A549 (cell line): Measurements from ENCODE around the gene RAX2. TPM values are rescaled to one million over a fixed set of nuclear protein-coding genes. Genes with fewer than 3 reads are reported as not detected.

Experiments used
- ATAC-seq, 2 experiments: fragments of 200-7000 bp in 1 of 2; fragments of >200 bp in 1 of 2; cut with Nextera tagmentation in 1 of 2; cut with Tn5 transposase in 1 of 2; 3 replicates each; pipeline versions ENCODE4 v1.8.0 to v1.9.1; 2018 to 2020; ENCODE audit warnings: mild to moderate bottlenecking in 1 of 2, moderate library complexity in 1 of 2
- CTCF ChIA-PET: fragments of 300-600 bp; sonication (Branson Sonifier 250); formaldehyde crosslinking; extraction: SDS; loops from one replicate; lab custom pipeline; 2021; ENCODE audit warnings: antibody characterized with exemption, inconsistent platforms; lab: Yijun Ruan, JAX
- POLR2A ChIA-PET: fragments of 350-600 bp; formaldehyde crosslinking; extraction: SDS; loops from one replicate; lab custom pipeline; 2021; ENCODE audit warnings: antibody characterized with exemption, inconsistent platforms; lab: Yijun Ruan, JAX
- DNase-seq, 2 experiments: peaks; one replicate each; pipeline versions ENCODE4 v3.0.0 to v3.0.0-alpha.2; 2011 to 2016; ENCODE audit warnings: low read depth in 1 of 2, low spot score in 1 of 2
- FAIRE-seq: peaks from 2 replicates; lab custom pipeline; 2011; peaks lifted over from hg19 to GRCh38; lab: Jason Lieb, UNC
- H3K27ac ChIP-seq, 2 experiments: fragments of >200 bp; sonication (Bioruptor Twin); formaldehyde crosslinking; 3 replicates each; pipeline ENCODE4 v1.5.1; 2016 to 2017
- H3K4me1 ChIP-seq: fragments of >200 bp; sonication (Bioruptor Twin); formaldehyde crosslinking; 3 replicates; pipeline ENCODE4 v1.6.1; 2016
- H3K4me2 ChIP-seq: fragments of >200 bp; sonication (Bioruptor Twin); formaldehyde crosslinking; 3 replicates; pipeline ENCODE4 v1.6.1; 2016
- H3K4me3 ChIP-seq: fragments of >200 bp; sonication (Bioruptor Twin); formaldehyde crosslinking; 3 replicates; pipeline ENCODE4 v1.5.1; 2016
- H3K9me3 ChIP-seq: fragments of >200 bp; sonication (Bioruptor Twin); formaldehyde crosslinking; 3 replicates; pipeline ENCODE4 v1.6.1; 2016
- CBX2 ChIP-seq: fragments of 200-600 bp; sonication (generic); IDR thresholded peaks from 2 replicates; pipeline ENCODE4 v1.6.1; 2016; ENCODE audit warnings: low read depth, mild to moderate bottlenecking, borderline replicate concordance
- CTCF ChIP-seq: fragments of >200 bp; sonication (Bioruptor Twin); formaldehyde crosslinking; IDR thresholded peaks from 3 replicates; pipeline ENCODE4 v1.5.1; 2016
- E2F6 ChIP-seq: IDR thresholded peaks from 2 replicates; pipeline ENCODE4 v1.6.1; 2012; ENCODE audit warnings: low read depth, borderline replicate concordance
- HMGXB4 ChIP-seq: fragments of 250-450 bp; sonication (Bioruptor Pico); IDR thresholded peaks from 2 replicates; pipeline ENCODE4 v1.5.0; 2021; ENCODE audit warnings: mild to moderate bottlenecking, moderate library complexity, borderline replicate concordance
- HOXA7 ChIP-seq: fragments of 250-450 bp; sonication (Bioruptor Pico); IDR thresholded peaks from 2 replicates; pipeline ENCODE4 v1.5.0; 2020; ENCODE audit warnings: mild to moderate bottlenecking, moderate library complexity
- JUN ChIP-seq, 2 experiments: fragments of >200 bp; sonication (Bioruptor Twin); formaldehyde crosslinking; IDR thresholded peaks; 2 replicates in 1 of 2; 3 replicates in 1 of 2; pipeline ENCODE4 v1.6.1; 2016 to 2017
- KDM5A ChIP-seq: fragments of 200-600 bp; sonication (generic); IDR thresholded peaks from 2 replicates; pipeline ENCODE4 v1.6.1; 2016; ENCODE audit warnings: antibody characterized with exemption, mild to moderate bottlenecking
- MYC ChIP-seq: IDR thresholded peaks from 2 replicates; pipeline ENCODE4 v1.6.1; 2012; ENCODE audit warnings: mild to moderate bottlenecking, inconsistent platforms, low read length, improper control_type of control experiment, borderline replicate concordance
- POLR2A ChIP-seq: IDR thresholded peaks from 2 replicates; pipeline ENCODE4 v1.6.1; 2012; ENCODE audit warnings: mild to moderate bottlenecking, low read length
- REST ChIP-seq: fragments of 200-600 bp; sonication (generic); IDR thresholded peaks from 2 replicates; pipeline ENCODE4 v1.6.1; 2016; ENCODE audit warnings: antibody characterized with exemption, mild to moderate bottlenecking, moderate library complexity
- SMC3 ChIP-seq: fragments of >200 bp; sonication (Bioruptor Twin); formaldehyde crosslinking; IDR thresholded peaks from 3 replicates; pipeline ENCODE4 v1.6.1; 2018; ENCODE audit warnings: inconsistent platforms
- TFCP2L1 ChIP-seq: fragments of 250-450 bp; sonication (Bioruptor Pico); IDR thresholded peaks from 2 replicates; pipeline ENCODE4 v1.5.0; 2021; ENCODE audit warnings: mild to moderate bottlenecking
- ZFP36 ChIP-seq: fragments of 450-650 bp; IDR thresholded peaks from 2 replicates; pipeline ENCODE4 v1.6.1; 2014; ENCODE audit warnings: borderline replicate concordance; ENCODE audit not compliant: partially characterized antibody
- WGBS: methylation state at CpG from one replicate; pipeline ENCODE4 v1.1.6; 2017; ENCODE audit errors: missing lambda C conversion rate; 5-methylcytosine and 5-hydroxymethylcytosine counted together
- polyA plus RNA-seq, 4 experiments: library from polyadenylated mRNA; depleted of rRNA in 3 of 4; stranded (reverse); fragments of >200 nt; fragmentation: RNase III in 1 of 4; extraction: RNeasy Plus Mini Kit Qiagen cat#74134 plus additional on column Dnase treatment in 1 of 4; gene quantifications; 2 replicates in 3 of 4; 3 replicates in 1 of 4; pipeline ENCODE4 v1.2.3, GENCODE V29; 2011 to 2017

RAX2 gene
- polyA plus RNA-seq, 2 of the 4 experiments (the other 2 are of a cell fraction), result not detected

- Histone ChIP-seq H3K27ac (no peak overlapping the region), H3K9me3 (no peaks in the 10 kb centered on the region), H3K4me2 (no peak overlapping the region), H3K4me1 (no peaks in the 10 kb centered on the region), H3K4me3 (no peak overlapping the region)
- ChIA-PET POLR2A (interaction anchor here (2.4 kb wide), 1 partner anchor 11 kb away, joined by 9 read pairs; the partner anchor contains the start of gene MRPL54), CTCF (interaction anchor here (1.0 kb wide), 1 partner anchor 10 kb away, joined by 3 read pairs; no protein-coding TSS in a partner anchor)
- ATAC-seq (no peak), FAIRE-seq (no peak), DNase-seq (no peak)
- WGBS, result 64% methylated on average over 12 of the region's 12 CpGs
- TF ChIP-seq HMGXB4 (no peak), JUN (IDR thresholded peaks at IDR 0.05) (no peak), HOXA7 (CRISPR knock-in tag) (no peak), CBX2 (no peak), REST (no peak), CTCF (no peak), E2F6 (no peak), MYC (no peak), TFCP2L1 (no peak), KDM5A (no peak), SMC3 (no peak)
Measured at GRCh38 chr19:3773814-3774515, 1.9 kb upstream of the RAX2 start.

GRCh38 chr19:3771000-3771905, 775 bp downstream of the RAX2 start:
- 70% methylated on average over 14 of the region's 35 CpGs for WGBS
- H3K9me3 ChIP-seq, result no peaks in the 10 kb centered on the region
- DNase-seq (no peak), ATAC-seq (no peak), FAIRE-seq (no peak)
- no peak overlapping the region for H3K4me2 ChIP-seq
- POLR2A ChIA-PET, result interaction anchor here (1.1 kb wide), 1 partner anchor 8 kb away, joined by 4 read pairs; no protein-coding TSS in a partner anchor
- CTCF ChIA-PET, result interaction anchor here (0.9 kb wide), 1 partner anchor 9 kb away, joined by 3 read pairs; the partner anchor contains the start of gene MRPL54
- H3K27ac ChIP-seq, result no peak overlapping the region
- H3K4me3 ChIP-seq, result no peak overlapping the region
- H3K4me1 ChIP-seq, result no peaks in the 10 kb centered on the region
- peak; percentile 89 for TF ChIP-seq ZFP36
- no peak for TF ChIP-seq POLR2A
